Endothelial cell of umbilical vein (primary cell): Measurements from ENCODE around the gene CWC25. TPM values are rescaled to one million over a fixed set of nuclear protein-coding genes. Genes with fewer than 3 reads are reported as not detected.
A peak's percentile ranks its signal among the peaks of the same experiment; 100 is the strongest.

Source experiments
- BruUV-seq: library from RNA; stranded (reverse); fragments of 400-500 nt; replicated peaks from 2 replicates; lab custom pipeline; 2021; lab: Mats Ljungman, UMichigan
- CTCF ChIA-PET: fragments of 300-600, 350-600 bp; sonication (Branson Sonifier 250); formaldehyde crosslinking; loops from one replicate; lab custom pipeline; 2021; ENCODE audit warnings: antibody characterized with exemption, inconsistent platforms; lab: Charles Lee
- POLR2A ChIA-PET: fragments of 300-600, 350-600 bp; sonication (Branson Sonifier 250); formaldehyde crosslinking; loops from one replicate; lab custom pipeline; 2021; ENCODE audit warnings: antibody characterized with exemption, inconsistent platforms; lab: Charles Lee
- DNase-seq: peaks from one replicate; pipeline ENCODE4 v3.0.0-alpha.2; 2011; ENCODE audit warnings: low read depth, low spot score
- FAIRE-seq: peaks from 2 replicates; lab custom pipeline; 2011; peaks lifted over from hg19 to GRCh38; lab: Jason Lieb, UNC
- H2AFZ ChIP-seq: 2 replicates; pipeline ENCODE4 v1.6.0; 2012; ENCODE audit warnings: low read depth, low read length, control low read depth, inconsistent platforms
- H3K27ac ChIP-seq: 2 replicates; pipeline ENCODE4 v1.5.1; 2011; ENCODE audit warnings: low read depth, mild to moderate bottlenecking, control low read depth, low read length, moderate library complexity; ENCODE audit not compliant: insufficient read depth
- H3K27me3 ChIP-seq, 2 experiments: 2 replicates each; pipeline versions ENCODE4 v1.6.0 to v1.6.1; 2011; ENCODE audit warnings: low read length in 2 of 2, mixed read lengths in 1 of 2; ENCODE audit not compliant: control insufficient read depth in 2 of 2, insufficient read depth in 2 of 2
- H3K36me3 ChIP-seq, 2 experiments: 2 replicates in 1 of 2; 3 replicates in 1 of 2; pipeline ENCODE4 v1.5.1; 2011; ENCODE audit warnings: low read length in 2 of 2, mild to moderate bottlenecking in 1 of 2, moderate library complexity in 1 of 2; ENCODE audit not compliant: control insufficient read depth in 2 of 2, insufficient read depth in 2 of 2; ENCODE audit errors: extremely low read depth in 1 of 2
- H3K4me1 ChIP-seq: 3 replicates; pipeline ENCODE4 v1.5.1; 2011; ENCODE audit warnings: mild to moderate bottlenecking, low read length; ENCODE audit not compliant: control insufficient read depth, insufficient read depth; ENCODE audit errors: extremely low read depth
- H3K4me2 ChIP-seq: 2 replicates; pipeline ENCODE4 v1.6.1; 2011; ENCODE audit warnings: low read length, control low read depth, mixed read lengths; ENCODE audit not compliant: insufficient read depth
- H3K4me3 ChIP-seq, 3 experiments: fragments of 200-600 bp in 1 of 3; sonication (generic), shearing (Covaris generic) in 1 of 3; replicated peaks in 1 of 3; 2 replicates each; pipeline ENCODE4 v1.5.1; 2011 to 2016; ENCODE audit warnings: control low read depth in 3 of 3, low read length in 3 of 3, mild to moderate bottlenecking in 2 of 3, inconsistent platforms in 1 of 3, low read depth in 1 of 3, moderate library complexity in 1 of 3; ENCODE audit not compliant: insufficient read depth in 1 of 3
- H3K79me2 ChIP-seq: 2 replicates; pipeline ENCODE4 v1.6.0; 2012; ENCODE audit warnings: low read length, inconsistent platforms; ENCODE audit not compliant: control insufficient read depth, insufficient read depth
- H3K9ac ChIP-seq: replicated peaks from 2 replicates; pipeline ENCODE3; 2011; ENCODE audit warnings: low read length, control low read depth; ENCODE audit not compliant: insufficient read depth; ENCODE audit errors: extremely low read depth
- H3K9me1 ChIP-seq: replicated peaks from 3 replicates; pipeline ENCODE4 v1.6.0; 2011; ENCODE audit warnings: mild to moderate bottlenecking, low read length; ENCODE audit not compliant: control insufficient read depth, insufficient read depth; ENCODE audit errors: extremely low read depth
- H3K9me3 ChIP-seq: replicated peaks from 2 replicates; pipeline ENCODE4 v1.5.1; 2012; ENCODE audit warnings: low read length, inconsistent platforms; ENCODE audit not compliant: control insufficient read depth, insufficient read depth
- H4K20me1 ChIP-seq: replicated peaks from 2 replicates; pipeline ENCODE3; 2011; ENCODE audit warnings: mild to moderate bottlenecking, low read length; ENCODE audit not compliant: control insufficient read depth, insufficient read depth; ENCODE audit errors: extremely low read depth
- CTCF ChIP-seq, 2 donors: IDR thresholded peaks; 1 replicate in 1 of 2; 2 replicates in 1 of 2; pipeline ENCODE4 v1.5.1; 2011; ENCODE audit warnings: low read length in 2 of 2, mild to moderate bottlenecking in 2 of 2, moderate library complexity in 2 of 2, control low read depth in 1 of 2, inconsistent platforms in 1 of 2, low read depth in 1 of 2; ENCODE audit not compliant: insufficient read depth in 1 of 2; ENCODE audit errors: extremely low read depth in 1 of 2
- JUN ChIP-seq: IDR thresholded peaks from 2 replicates; pipeline ENCODE4 v1.6.1; 2011; ENCODE audit warnings: borderline replicate concordance, low read depth; ENCODE audit not compliant: insufficient read length, insufficient read depth
- MAX ChIP-seq: IDR thresholded peaks from 2 replicates; pipeline ENCODE4 v1.6.1; 2011; ENCODE audit not compliant: insufficient read depth, insufficient read length
- POLR2A ChIP-seq: IDR thresholded peaks from 2 replicates; pipeline ENCODE4 v1.6.1; 2012; ENCODE audit warnings: low read depth, mild to moderate bottlenecking, control low read depth, low read length
- POLR2AphosphoS5 ChIP-seq: IDR thresholded peaks from 2 replicates; pipeline ENCODE4 v1.6.1; 2012; ENCODE audit warnings: low read depth, mild to moderate bottlenecking, control low read depth, low read length, moderate library complexity; ENCODE audit not compliant: insufficient read depth
- dilution Hi-C: fragments of 300-500 bp; cut with MboI; formaldehyde crosslinking; loops from one replicate; pipeline ENCODE4 v1.15.0; 2019; ENCODE audit warnings: low sequenced_read_pairs; ENCODE audit not compliant: extremely low pct_ligation_motif_present
- intact Hi-C: fragments of 100-400 bp; cut with micrococcal nuclease; formaldehyde crosslinking; loops from one replicate; pipeline ENCODE4 v1.10.0; 2022
- polyA plus RNA-seq, 4 experiments: library from polyadenylated mRNA; depleted of rRNA in 3 of 4; stranded (reverse) in 3 of 4; unstranded in 1 of 4; fragments of >200 nt; gene quantifications; 2 replicates each; pipeline versions ENCODE4 v1.2.1 to v1.2.3, GENCODE V29; 2011 to 2012; ENCODE audit warnings: missing spikeins in 1 of 4
- total RNA-seq: library from RNA; stranded (reverse); gene quantifications from 2 replicates; pipeline ENCODE4 v1.2.3, GENCODE V29; 2021

Gene CWC25
- total and polyA plus RNA-seq, 2 donors (not counting 3 experiments of a cell fraction or from before 2014, with no cell fraction given), result 13.8 to 20.0 TPM

- BruUV-seq, result no TSS peak
- POLR2A ChIA-PET, result no interaction called here
- no peaks in the 10 kb centered on the region for H3K9me3 ChIP-seq
- CTCF ChIA-PET, result interaction anchor here (0.7 to 1.0 kb wide), 2 partner anchors 42 to 289 kb away, joined by 3 read pairs; no protein-coding TSS in a partner anchor
- no peak overlapping the region for H2AFZ ChIP-seq
- peak; percentile 60 for FAIRE-seq
- no peaks in the 10 kb centered on the region for H3K36me3 ChIP-seq
- DNase-seq, result peak; percentile 34
- no peaks in the 10 kb centered on the region for H3K9me1 ChIP-seq
- intact Hi-C loops (loop anchor here (5.0 kb wide), 1 partner anchor 163 kb away; no protein-coding TSS in a partner anchor), dilution Hi-C loops (no loop called here)
- H3K9ac ChIP-seq, result no peak overlapping the region
- H4K20me1 ChIP-seq, result no peaks in the 10 kb centered on the region
- no peaks in the 10 kb centered on the region for H3K27me3 ChIP-seq
- H3K27ac ChIP-seq, result no peak overlapping the region
- peaks cover 23% of the 10 kb centered on the region for H3K4me1 ChIP-seq
- no peaks in the 10 kb centered on the region for H3K79me2 ChIP-seq
- H3K4me2 ChIP-seq, result no peak overlapping the region
- TF ChIP-seq POLR2AphosphoS5, result no peak
- peak; percentile 37 to 47 for TF ChIP-seq CTCF (IDR thresholded peaks at IDR 0.05; ENCODE audit: extremely low read depth in 1 of 2, insufficient read depth in 1 of 2, low read depth in 1 of 2, low read length in 2 of 2)
- no peak overlapping the region for H3K4me3 ChIP-seq
These were observed 39.7 kb upstream of the CWC25 start for GRCh38 chr17:38864636-38865398.

GRCh38 chr17:38861399-38861843, 36.3 kb upstream of the CWC25 start:
- no peak overlapping the region for H2AFZ ChIP-seq
- CTCF ChIA-PET, result interaction anchor here (2.9 kb wide), 1 partner anchor 303 kb away, joined by 8 read pairs; no protein-coding TSS in a partner anchor

More at GRCh38 chr17:38861399-38861843, 36.3 kb upstream of the CWC25 start:
- Histone ChIP-seq H3K9me1 (no peaks in the 10 kb centered on the region), H3K9me3 (no peaks in the 10 kb centered on the region), H3K36me3 (no peaks in the 10 kb centered on the region), H3K9ac (no peak overlapping the region), H4K20me1 (no peaks in the 10 kb centered on the region), H3K4me1 (peaks cover 9% of the 10 kb centered on the region), H3K27me3 (no peaks in the 10 kb centered on the region), H3K4me2 (no peak overlapping the region), H3K27ac (no peak overlapping the region), H3K79me2 (no peaks in the 10 kb centered on the region), H3K4me3 (no peak overlapping the region)
- POLR2A ChIA-PET, result no interaction called here
- no TSS peak for BruUV-seq
- intact Hi-C loops, result no loop called here
- dilution Hi-C loops, result no loop called here
- no peak for FAIRE-seq
- TF ChIP-seq POLR2AphosphoS5 (no peak), MAX (no peak), JUN (no peak), POLR2A (no peak), CTCF (IDR thresholded peaks at IDR 0.05; ENCODE audit: extremely low read depth in 1 of 2, insufficient read depth in 1 of 2, low read depth in 1 of 2, low read length in 2 of 2) (no peak)
- no peak for DNase-seq
